GM12878 (cell line): ENCODE data around the gene MCF2L2. TPM values are rescaled to one million over a fixed set of nuclear protein-coding genes. Genes with fewer than 3 reads are reported as not detected.

Experiments used
- ATAC-seq: fragments of 200-7000 bp; cut with Tn5 transposase; 3 replicates; pipeline ENCODE4 v1.9.1; 2020; ENCODE audit warnings: mild to moderate bottlenecking, moderate library complexity
- BruUV-seq: library from RNA; stranded (reverse); fragments of 400-500 nt; replicated peaks from 2 replicates; lab custom pipeline; 2021; lab: Mats Ljungman, UMichigan
- CTCF ChIA-PET: fragments of 300-600 bp; sonication (Branson Sonifier 250); formaldehyde crosslinking; extraction: SDS; loops from one replicate; lab custom pipeline; 2021; ENCODE audit warnings: inconsistent platforms; lab: Yijun Ruan, JAX
- POLR2A ChIA-PET: fragments of 350-600 bp; formaldehyde crosslinking; extraction: SDS; loops from one replicate; lab custom pipeline; 2021; ENCODE audit warnings: inconsistent platforms; lab: Charles Lee
- RAD21 ChIA-PET: fragments of 300-600 bp; sonication (Branson Sonifier 250); formaldehyde crosslinking; loops from one replicate; lab custom pipeline; 2023; ENCODE audit warnings: antibody characterized with exemption; ENCODE audit not compliant: unreplicated experiment; lab: Charles Lee
- SMC1A ChIA-PET: fragments of 300-600 bp; sonication (Branson Sonifier 250); formaldehyde crosslinking; loops from one replicate; lab custom pipeline; 2023; ENCODE audit not compliant: unreplicated experiment, uncharacterized antibody; lab: Charles Lee
- DNase-seq: peaks from one replicate; pipeline ENCODE4 v3.0.0-alpha.2; 2011; ENCODE audit warnings: low read depth, low spot score
- FAIRE-seq: peaks from 3 replicates; lab custom pipeline; 2011; peaks lifted over from hg19 to GRCh38; lab: Jason Lieb, UNC
- H2AFZ ChIP-seq: 2 replicates; pipeline ENCODE4 v1.6.0; 2011; ENCODE audit warnings: low read depth, low read length, control low read depth; ENCODE audit not compliant: control insufficient read depth
- H3K27ac ChIP-seq: 2 replicates; pipeline ENCODE4 v1.5.1; 2011; ENCODE audit warnings: control low read depth; ENCODE audit not compliant: control insufficient read depth, insufficient read depth
- H3K27me3 ChIP-seq, 2 experiments: replicated peaks in 1 of 2; 2 replicates each; pipeline versions ENCODE4 v1.6.0 to v1.6.1; 2011; ENCODE audit warnings: low read length in 1 of 2; ENCODE audit not compliant: control insufficient read depth in 2 of 2, insufficient read depth in 2 of 2
- H3K36me3 ChIP-seq, 2 experiments: 2 replicates each; pipeline ENCODE4 v1.5.1; 2011; ENCODE audit warnings: low read length in 1 of 2; ENCODE audit not compliant: control insufficient read depth in 2 of 2, insufficient read depth in 2 of 2
- H3K4me1 ChIP-seq: 2 replicates; pipeline ENCODE4 v1.6.1; 2011; ENCODE audit warnings: mild to moderate bottlenecking, low read length, moderate library complexity, mixed read lengths; ENCODE audit not compliant: control insufficient read depth, insufficient read depth
- H3K4me2 ChIP-seq: 2 replicates; pipeline ENCODE4 v1.6.0; 2011; ENCODE audit warnings: control low read depth; ENCODE audit not compliant: control insufficient read depth, insufficient read depth
- H3K4me3 ChIP-seq: fragments of 200-600 bp; sonication (generic); 2 replicates; pipeline ENCODE4 v1.5.1; 2016
- H3K79me2 ChIP-seq: 2 replicates; pipeline ENCODE4 v1.6.0; 2011; ENCODE audit warnings: low read length; ENCODE audit not compliant: control insufficient read depth, insufficient read depth
- H3K9ac ChIP-seq: 2 replicates; pipeline ENCODE4 v1.8.0; 2011; ENCODE audit warnings: low read length, control low read depth, mixed read lengths; ENCODE audit not compliant: control insufficient read depth, insufficient read depth
- H3K9me3 ChIP-seq: replicated peaks from 3 replicates; pipeline ENCODE4 v1.5.1; 2011; ENCODE audit warnings: mild to moderate bottlenecking, low read length; ENCODE audit not compliant: control insufficient read depth, insufficient read depth
- H4K20me1 ChIP-seq: 2 replicates; pipeline ENCODE4 v1.6.0; 2011; ENCODE audit not compliant: control insufficient read depth, insufficient read depth
- CBX5 ChIP-seq: sonication (generic); IDR thresholded peaks from 2 replicates; pipeline ENCODE4 v1.6.1; 2016; ENCODE audit warnings: low read depth, moderate library complexity, mild to moderate bottlenecking, inconsistent platforms
- CHD1 ChIP-seq: IDR thresholded peaks from 2 replicates; pipeline ENCODE4 v1.6.1; 2012; ENCODE audit warnings: low read depth, low read length, improper control_type of control experiment
- IRF4 ChIP-seq: IDR thresholded peaks from 2 replicates; pipeline ENCODE4 v1.6.1; 2011; ENCODE audit warnings: low read depth, low read length
- MYC ChIP-seq: IDR thresholded peaks from 2 replicates; pipeline ENCODE4 v1.6.1; 2011; ENCODE audit warnings: mild to moderate bottlenecking, low read length, moderate library complexity, inconsistent platforms; ENCODE audit not compliant: insufficient read depth, insufficient replicate concordance, insufficient read length, severe bottlenecking
- RUNX3 ChIP-seq: IDR thresholded peaks from 2 replicates; pipeline ENCODE4 v1.6.1; 2012; ENCODE audit warnings: low read length, inconsistent platforms
- STAT1 ChIP-seq: fragments of 450-650 bp; conservative IDR thresholded peaks from 2 replicates; pipeline ENCODE4 v1.6.1; 2014; ENCODE audit warnings: antibody characterized with exemption, mild to moderate bottlenecking
- TAF1 ChIP-seq: IDR thresholded peaks from 2 replicates; pipeline ENCODE4 v1.6.1; 2011; ENCODE audit warnings: mild to moderate bottlenecking, low read depth, low read length, borderline replicate concordance
- ZNF217 ChIP-seq: fragments of 450-650 bp; IDR thresholded peaks from 2 replicates; pipeline ENCODE4 v1.6.1; 2017; ENCODE audit warnings: antibody characterized with exemption, mild to moderate bottlenecking
- ZNF592 ChIP-seq: fragments of 450-650 bp; IDR thresholded peaks from 2 replicates; pipeline ENCODE4 v1.6.1; 2017; ENCODE audit warnings: mild to moderate bottlenecking, moderate library complexity
- ZNF687 ChIP-seq: fragments of 450-650 bp; IDR thresholded peaks from 2 replicates; pipeline ENCODE4 v1.6.1; 2017; ENCODE audit warnings: mild to moderate bottlenecking, moderate library complexity
- WGBS: methylation state at CpG from one replicate; pipeline ENCODE4 v1.1.6; 2016; ENCODE audit warnings: low lambda C conversion rate; ENCODE audit not compliant: insufficient replicate concordance, insufficient coverage; ENCODE audit errors: missing lambda C conversion rate; 5-methylcytosine and 5-hydroxymethylcytosine counted together
- in situ Hi-C: fragments of 300-500 bp; cut with MboI; formaldehyde crosslinking; loops from 9 replicates; pipeline ENCODE4 v1.14.3; 2018; ENCODE audit warnings: mixed read lengths
- intact Hi-C: fragments of 100-400 bp; cut with micrococcal nuclease; formaldehyde crosslinking; loops from one replicate; pipeline ENCODE4 v1.14.2; 2022; ENCODE audit not compliant: unreplicated experiment
- polyA plus RNA-seq, 11 experiments: library from polyadenylated mRNA; depleted of rRNA in 4 of 11; unstranded in 6 of 11; stranded (reverse) in 5 of 11; fragments of >200 nt; fragmentation: Nextera tagmentation in 4 of 11; fragmentation: Illumina TruSeq in 1 of 11; extraction: Ambion mirVana in 4 of 11; extraction: Trizol in 1 of 11; gene quantifications; 1 replicate in 1 of 11; 2 replicates in 10 of 11; pipeline versions ENCODE4 v1.2.1 to v1.2.3, GENCODE V29; 2011 to 2016; ENCODE audit warnings: inconsistent platforms in 2 of 11, missing spikeins in 2 of 11, low read depth in 1 of 11
- total RNA-seq, 4 experiments: library from RNA; depleted of rRNA in 3 of 4; stranded (reverse); fragments of >200 nt in 3 of 4; fragmentation: Illumina TruSeq in 1 of 4; extraction: Trizol in 1 of 4; gene quantifications; 2 replicates each; pipeline versions ENCODE4 v1.2.1 to v1.2.3, GENCODE V29; 2013 to 2021

Gene MCF2L2
- total and polyA plus RNA-seq, 10 of the 15 experiments (the other 5 are each of a cell fraction or from before 2014, with no cell fraction given) = 0.37 to 2.8 (median 1.4) TPM

GRCh38 chr3:183189641-183190040, 238.8 kb downstream of the MCF2L2 start (continued):
- no peak for TF ChIP-seq ZNF592
- no peak for TF ChIP-seq ZNF217
- no peak for TF ChIP-seq MYC

- H3K27me3 ChIP-seq = no peaks in the 10 kb centered on the region
- ChIA-PET POLR2A (interaction anchor here (0.6 to 0.9 kb wide), 3 partner anchors 29 to 179 kb away, joined by 3 to 9 read pairs (median 3); no protein-coding TSS in a partner anchor), SMC1A (interaction anchor here (0.9 to 2.7 kb wide), 7 partner anchors 14 to 193 kb away, joined by 3 to 17 read pairs (median 4); no protein-coding TSS in a partner anchor), RAD21 (interaction anchor here (1.3 kb wide), 4 partner anchors 66 to 475 kb away, joined by 3 to 8 read pairs (median 4); no protein-coding TSS in a partner anchor), CTCF (interaction anchor here (0.6 to 7.8 kb wide), 11 partner anchors 28 to 201 kb away, joined by 3 to 400 read pairs (median 4); partner anchors contain the start of genes LAMP3 and MCCC1)
- H3K36me3 ChIP-seq = no peaks in the 10 kb centered on the region
- peak; percentile 88 for ATAC-seq
- H4K20me1 ChIP-seq = no peaks in the 10 kb centered on the region
- H3K4me2 ChIP-seq = no peak overlapping the region
- H3K4me3 ChIP-seq = no peak overlapping the region
- in situ Hi-C loops (no loop called here), intact Hi-C loops (loop anchor here (1.0 kb wide), 1 partner anchor 67 kb away; no protein-coding TSS in a partner anchor)
- 43% methylated on average over 7 of the region's 7 CpGs for WGBS
- H3K79me2 ChIP-seq = no peaks in the 10 kb centered on the region
- peaks cover 2% of the 10 kb centered on the region; the same call in 1 of the 2 replicates for H3K4me1 ChIP-seq
- no peak overlapping the region for H3K9ac ChIP-seq
- no peak for DNase-seq
- no TSS peak for BruUV-seq
- no peak for FAIRE-seq
- no peak overlapping the region for H3K27ac ChIP-seq
- no peak overlapping the region for H2AFZ ChIP-seq
- no peaks in the 10 kb centered on the region for H3K9me3 ChIP-seq
- no peak for TF ChIP-seq TAF1
- no peak for TF ChIP-seq CHD1
- TF ChIP-seq RUNX3 = no peak
- TF ChIP-seq STAT1 = no peak
- no peak for TF ChIP-seq ZNF687
- no peak for TF ChIP-seq CBX5
- TF ChIP-seq IRF4 = no peak
Measured at GRCh38 chr3:183188895-183189462, 239.4 kb downstream of the MCF2L2 start.
